Mesothelial cell of epicardium (in vitro differentiated cells): ENCODE results near the gene LAP3. TPM values are rescaled to one million over a fixed set of nuclear protein-coding genes. Genes with fewer than 3 reads are reported as not detected.
"Not testable (repeated sequence)": the region's sequence is repeated elsewhere in the genome, so short reads cannot be mapped to it uniquely, and the experiment has no call there.

ENCODE experiments used
- DNase-seq, 2 experiments: peaks; one replicate each; pipeline ENCODE4 v3.0.0; 2021; ENCODE audit warnings: low spot score in 2 of 2; ENCODE audit not compliant: unreplicated experiment in 2 of 2
- H3K27ac Mint-ChIP-seq: 2 replicates; pipeline ENCODE4 v1.8.0; 2021; ENCODE audit warnings: mixed read lengths
- H3K27me3 Mint-ChIP-seq: 2 replicates; pipeline ENCODE4 v1.8.0; 2021; ENCODE audit warnings: low read depth, mixed read lengths
- H3K36me3 Mint-ChIP-seq: 2 replicates; pipeline ENCODE4 v1.8.0; 2021; ENCODE audit warnings: mixed read lengths
- H3K4me1 Mint-ChIP-seq: 2 replicates; pipeline ENCODE4 v1.8.0; 2021; ENCODE audit warnings: mixed read lengths
- H3K4me3 Mint-ChIP-seq: 2 replicates; pipeline ENCODE4 v1.8.0; 2021; ENCODE audit warnings: mild to moderate bottlenecking, moderate library complexity, mixed read lengths
- H3K9me3 Mint-ChIP-seq: 2 replicates; pipeline ENCODE4 v1.8.0; 2021; ENCODE audit warnings: mixed read lengths
- total RNA-seq: library from RNA; stranded (reverse); gene quantifications from 3 replicates; pipeline ENCODE4 v1.2.1, GENCODE V29; 2021
- TF ChIP-seq, protein P1 (sequence below): fragments of 200-600 bp; sonication (generic); IDR thresholded peaks from one replicate; pipeline ENCODE4 v1.5.0; 2021; ENCODE audit warnings: antibody characterized with exemption; ENCODE audit not compliant: unreplicated experiment

LAP3 gene
- total RNA-seq, 1 donor from 2014 or later = 38.5 TPM

DNA sequence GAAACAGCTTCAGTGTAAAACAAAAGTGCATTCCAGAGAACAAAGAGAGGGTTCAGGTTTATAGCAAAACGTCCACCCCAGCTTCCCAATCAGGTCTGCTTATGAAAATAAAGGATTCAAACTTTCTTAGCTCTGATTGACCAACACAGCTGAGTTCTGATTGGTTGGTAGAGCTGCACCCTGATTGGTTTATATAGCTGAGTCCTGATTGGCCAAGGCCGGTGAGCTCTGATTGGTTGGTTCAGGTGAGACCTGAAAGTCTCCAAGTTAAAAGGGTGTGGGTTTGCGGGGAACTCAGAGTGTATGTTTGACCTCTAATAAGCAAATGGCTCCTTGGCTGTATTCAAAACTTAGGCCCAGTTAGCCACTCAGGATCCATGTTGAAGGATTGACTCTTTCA, 41.1 kb upstream of the LAP3 start:
- Mint-ChIP-seq H3K4me1 (no peaks in the 10 kb centered on the region), H3K9me3 (no peaks in the 10 kb centered on the region), H3K27me3 (peaks cover 2% of the 10 kb centered on the region), H3K36me3 (no peaks in the 10 kb centered on the region), H3K4me3 (no peak overlapping the region), H3K27ac (no peak overlapping the region)
- TF ChIP-seq, protein P1, sequence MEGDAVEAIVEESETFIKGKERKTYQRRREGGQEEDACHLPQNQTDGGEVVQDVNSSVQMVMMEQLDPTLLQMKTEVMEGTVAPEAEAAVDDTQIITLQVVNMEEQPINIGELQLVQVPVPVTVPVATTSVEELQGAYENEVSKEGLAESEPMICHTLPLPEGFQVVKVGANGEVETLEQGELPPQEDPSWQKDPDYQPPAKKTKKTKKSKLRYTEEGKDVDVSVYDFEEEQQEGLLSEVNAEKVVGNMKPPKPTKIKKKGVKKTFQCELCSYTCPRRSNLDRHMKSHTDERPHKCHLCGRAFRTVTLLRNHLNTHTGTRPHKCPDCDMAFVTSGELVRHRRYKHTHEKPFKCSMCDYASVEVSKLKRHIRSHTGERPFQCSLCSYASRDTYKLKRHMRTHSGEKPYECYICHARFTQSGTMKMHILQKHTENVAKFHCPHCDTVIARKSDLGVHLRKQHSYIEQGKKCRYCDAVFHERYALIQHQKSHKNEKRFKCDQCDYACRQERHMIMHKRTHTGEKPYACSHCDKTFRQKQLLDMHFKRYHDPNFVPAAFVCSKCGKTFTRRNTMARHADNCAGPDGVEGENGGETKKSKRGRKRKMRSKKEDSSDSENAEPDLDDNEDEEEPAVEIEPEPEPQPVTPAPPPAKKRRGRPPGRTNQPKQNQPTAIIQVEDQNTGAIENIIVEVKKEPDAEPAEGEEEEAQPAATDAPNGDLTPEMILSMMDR = no peak
- no peak for DNase-seq

DNA sequence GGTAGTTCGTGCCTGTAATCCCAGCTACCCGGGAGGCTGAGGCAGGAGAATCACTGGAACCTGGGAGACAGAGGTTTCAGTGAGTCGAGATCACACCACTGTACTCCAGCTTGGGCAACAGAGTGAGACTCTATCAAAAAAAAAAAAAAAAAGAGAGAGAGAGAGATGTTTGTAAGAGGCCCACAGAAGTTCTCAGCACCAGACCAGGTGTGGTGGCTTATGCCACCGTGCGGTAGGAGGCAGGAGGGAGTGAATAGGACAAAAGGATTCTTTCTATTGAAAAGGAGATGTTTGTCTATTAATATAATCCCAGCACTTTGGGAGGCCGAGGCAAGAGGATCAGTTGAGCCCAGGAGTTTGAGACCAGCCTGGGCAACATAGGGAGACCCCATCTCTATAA, 39.9 kb upstream of the LAP3 start:
- H3K36me3 Mint-ChIP-seq, H3K4me1 Mint-ChIP-seq, H3K4me3 Mint-ChIP-seq, H3K27me3 Mint-ChIP-seq, H3K27ac Mint-ChIP-seq, DNase-seq, H3K9me3 Mint-ChIP-seq: not testable (repeated sequence)

DNA sequence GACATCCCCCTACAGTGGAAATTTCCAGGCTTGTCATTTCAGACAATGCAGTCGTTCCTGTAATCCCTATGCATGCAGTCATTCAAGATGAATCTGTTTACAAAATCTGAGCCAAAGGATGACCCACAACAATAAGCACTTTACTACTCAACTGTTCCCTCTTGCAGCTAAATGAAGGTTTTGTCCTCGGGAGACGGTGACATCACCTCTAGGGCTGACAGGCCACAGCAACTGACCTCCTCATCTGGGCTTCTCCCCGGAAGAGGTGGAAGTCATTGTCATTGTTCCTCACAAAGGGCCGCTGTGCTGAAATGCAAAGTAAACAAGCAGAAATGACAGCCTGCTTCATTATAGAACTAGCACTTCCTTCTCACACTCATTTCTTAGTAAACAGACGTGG, 32.8 kb upstream of the LAP3 start:
- no peak overlapping the region for H3K4me3 Mint-ChIP-seq
- no peak for DNase-seq
- H3K9me3 Mint-ChIP-seq = no peaks in the 10 kb centered on the region
- no peaks in the 10 kb centered on the region for H3K36me3 Mint-ChIP-seq
- peaks cover 5% of the 10 kb centered on the region for H3K27me3 Mint-ChIP-seq
- TF ChIP-seq, protein P1 = no peak
- H3K27ac Mint-ChIP-seq = no peak overlapping the region
- H3K4me1 Mint-ChIP-seq = peaks cover 3% of the 10 kb centered on the region

DNA sequence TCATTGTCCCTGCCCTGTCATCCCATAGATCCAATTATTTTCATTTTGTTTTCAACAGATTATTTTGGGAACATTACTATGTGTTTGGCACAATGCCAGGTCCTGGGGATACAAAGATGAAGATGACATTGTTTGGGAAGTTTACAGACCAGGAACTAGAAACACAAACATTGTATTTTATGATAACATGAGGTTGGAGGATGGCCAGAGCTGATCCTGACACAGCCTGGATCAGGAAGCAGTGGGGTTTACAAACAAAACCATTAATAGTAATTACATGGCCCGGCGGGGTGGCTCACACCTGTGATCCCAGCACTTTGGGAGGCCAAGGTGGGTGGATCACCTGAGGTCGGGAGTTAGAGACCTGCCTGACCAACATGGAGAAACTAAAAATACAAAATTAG, 32.2 kb upstream of the LAP3 start:
- Mint-ChIP-seq H3K9me3 (no peaks in the 10 kb centered on the region), H3K27ac (no peak overlapping the region), H3K4me1 (peaks cover 3% of the 10 kb centered on the region), H3K36me3 (no peaks in the 10 kb centered on the region), H3K4me3 (no peak overlapping the region), H3K27me3 (peaks cover 5% of the 10 kb centered on the region)
- TF ChIP-seq, protein P1 = no peak
- DNase-seq = no peak

DNA sequence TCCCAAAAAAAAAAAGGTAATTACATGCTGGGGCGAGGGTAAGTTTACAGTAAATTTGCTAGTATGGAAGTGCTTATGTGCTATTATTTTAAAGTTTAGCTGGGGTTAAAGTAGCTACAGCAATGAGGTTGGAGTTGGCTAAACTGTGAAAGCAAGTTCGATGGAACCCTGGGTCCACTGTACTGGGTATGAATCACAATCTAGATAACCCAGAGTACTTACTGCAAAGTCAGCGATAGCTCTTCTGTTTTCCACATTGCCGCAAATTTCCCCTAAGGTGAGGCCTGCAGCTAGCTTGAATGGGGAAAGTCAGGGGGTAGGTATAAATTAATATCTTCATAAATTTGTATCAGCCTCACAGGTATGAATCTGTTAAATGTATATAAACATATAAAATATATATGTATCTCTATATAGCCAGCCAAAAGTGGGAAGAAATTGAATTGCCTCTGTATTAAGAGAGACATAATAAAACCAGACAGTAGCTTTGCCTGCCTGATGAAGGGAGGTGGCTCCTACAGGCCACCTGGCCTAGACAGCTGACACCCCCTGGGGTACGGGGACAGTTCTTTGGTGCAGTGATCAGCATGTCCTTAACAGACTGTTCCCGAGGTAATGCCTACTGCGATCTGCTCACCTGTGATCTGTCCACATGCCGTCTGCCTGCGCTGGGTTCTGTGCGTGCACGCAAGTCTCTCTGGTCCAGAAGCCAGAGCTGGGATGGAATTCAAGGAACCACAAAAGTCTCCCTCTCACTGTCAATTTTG, 31.4 kb upstream of the LAP3 start:
- Mint-ChIP-seq H3K27ac (no peak overlapping the region), H3K4me3 (no peak overlapping the region), H3K36me3 (no peaks in the 10 kb centered on the region), H3K4me1 (peaks cover 3% of the 10 kb centered on the region), H3K27me3 (peaks cover 5% of the 10 kb centered on the region), H3K9me3 (no peaks in the 10 kb centered on the region)
- DNase-seq = no peak
- TF ChIP-seq, protein P1 = no peak

DNA sequence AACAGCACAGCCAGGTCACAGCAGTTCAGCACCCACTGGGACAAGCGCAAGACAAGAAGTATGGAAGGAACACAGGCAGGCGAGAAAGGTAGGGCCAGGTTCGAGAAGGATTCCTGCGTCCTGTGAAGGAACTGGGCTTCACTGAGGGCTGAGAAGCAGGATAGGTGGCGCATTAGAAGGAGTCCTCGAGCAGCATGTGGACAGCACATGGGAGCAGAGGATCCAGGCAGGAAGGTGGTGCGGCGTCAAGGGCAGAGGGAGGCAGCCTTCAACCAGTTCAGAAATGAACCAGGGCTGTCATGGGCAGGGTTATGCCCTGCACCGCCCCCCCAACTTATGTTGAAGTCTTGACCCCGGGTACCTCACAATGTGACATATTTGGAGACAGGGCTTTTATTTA, 30.8 kb upstream of the LAP3 start:
- H3K27ac Mint-ChIP-seq = no peak overlapping the region
- peaks cover 3% of the 10 kb centered on the region for H3K4me1 Mint-ChIP-seq
- no peak overlapping the region for H3K4me3 Mint-ChIP-seq
- peaks cover 6% of the 10 kb centered on the region for H3K27me3 Mint-ChIP-seq
- TF ChIP-seq, protein P1 = no peak
- no peaks in the 10 kb centered on the region for H3K9me3 Mint-ChIP-seq
- no peak for DNase-seq
- no peaks in the 10 kb centered on the region for H3K36me3 Mint-ChIP-seq
